AG20443 (cell line): ENCODE data around the gene KANSL1L.
"Not testable (repeated sequence)": the region's sequence is repeated elsewhere in the genome, so short reads cannot be mapped to it uniquely, and the experiment has no call there.

Source experiments
- DNase-seq: peaks from one replicate; pipeline ENCODE4 v3.0.0; 2012; ENCODE audit warnings: low spot score, mixed read lengths

KANSL1L gene

DNA sequence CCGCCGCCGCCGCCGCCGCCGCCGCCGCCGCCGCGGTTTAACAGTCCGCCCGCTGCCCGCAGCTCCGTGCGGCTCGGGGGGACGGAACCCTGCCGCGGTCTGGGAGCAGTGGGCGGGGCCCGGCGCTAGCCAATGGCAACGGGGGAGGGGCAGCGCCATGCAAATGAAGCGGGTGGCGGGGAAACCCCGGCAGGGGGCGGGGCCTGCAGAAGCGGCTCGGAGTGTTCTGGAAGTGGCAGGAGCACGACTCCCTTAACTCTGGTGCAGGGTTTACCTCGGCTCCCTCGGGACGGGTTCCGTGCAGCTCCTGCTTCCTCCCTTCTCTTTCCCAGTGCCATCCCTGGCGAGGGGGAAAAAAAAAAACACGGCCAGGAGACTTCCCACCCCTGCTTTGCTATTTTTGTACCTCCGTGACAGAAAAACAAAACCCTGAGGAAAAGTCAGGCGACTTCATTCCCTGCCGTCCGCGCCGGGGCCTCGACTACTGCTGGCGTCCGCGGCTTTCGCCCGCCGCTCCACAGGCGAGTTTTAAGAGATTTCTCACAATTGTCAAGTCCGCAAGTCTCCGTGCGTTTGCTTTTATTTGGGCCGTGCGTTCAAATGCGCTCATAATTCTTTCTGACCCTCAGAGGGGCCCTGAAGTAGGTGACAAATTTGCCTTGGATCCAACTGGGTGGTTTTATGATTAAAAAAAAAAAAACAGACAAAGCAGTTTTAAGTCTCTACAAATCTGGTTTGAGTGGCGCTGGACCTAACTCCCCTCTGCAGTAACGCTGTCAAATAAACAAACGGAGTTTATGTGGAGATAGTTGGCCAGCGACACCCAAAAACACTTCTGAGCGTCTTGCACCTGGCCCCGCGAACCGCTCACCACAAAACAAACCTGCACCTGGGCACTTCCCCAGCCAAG, at the start of gene KANSL1L:
TSS of gene KANSL1L (minus strand) at position 101 of the 910 bp plus-strand sequence. CDS start 16,827 bp downstream, outside the sequence.
- peak; percentile 97 for DNase-seq

DNA sequence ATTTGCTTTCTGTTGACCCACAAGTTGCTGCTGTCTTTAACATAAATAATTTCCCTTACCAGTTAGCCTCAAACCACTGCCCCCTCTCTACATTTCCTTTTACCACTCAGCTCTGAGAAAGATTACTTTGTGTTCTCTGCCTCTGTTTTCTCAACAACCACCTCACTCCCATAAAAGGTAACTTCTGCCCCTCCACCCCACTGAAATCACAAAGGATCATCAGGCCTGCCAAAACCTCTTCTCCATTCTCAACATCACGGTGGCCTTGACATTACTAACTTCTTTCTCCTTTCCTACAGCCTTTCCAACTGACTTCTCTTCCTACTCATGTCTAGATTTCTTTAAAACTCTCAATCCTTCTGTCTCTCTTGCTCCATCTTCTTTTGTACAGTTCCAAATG, 43.9 kb upstream of the KANSL1L start:
- DNase-seq, result no peak

DNA sequence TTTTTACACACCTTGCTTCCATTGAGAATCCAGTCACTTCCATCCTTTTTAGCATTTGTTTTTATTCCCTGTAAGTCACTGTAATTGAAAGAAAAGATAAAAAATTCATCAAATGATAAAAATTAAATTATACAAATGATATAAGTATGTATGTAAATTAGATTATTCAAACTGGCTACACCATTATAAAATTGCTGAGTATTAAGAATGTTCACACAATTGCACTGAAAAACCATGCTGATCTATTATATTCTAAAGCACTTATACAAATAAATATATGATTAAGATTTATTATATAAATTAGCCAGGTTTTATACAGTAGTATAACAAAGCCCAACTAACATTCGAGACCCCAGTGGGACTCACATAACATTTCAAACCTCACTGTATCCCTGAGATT, 39.0 kb upstream of the KANSL1L start:
- DNase-seq, result no peak

DNA sequence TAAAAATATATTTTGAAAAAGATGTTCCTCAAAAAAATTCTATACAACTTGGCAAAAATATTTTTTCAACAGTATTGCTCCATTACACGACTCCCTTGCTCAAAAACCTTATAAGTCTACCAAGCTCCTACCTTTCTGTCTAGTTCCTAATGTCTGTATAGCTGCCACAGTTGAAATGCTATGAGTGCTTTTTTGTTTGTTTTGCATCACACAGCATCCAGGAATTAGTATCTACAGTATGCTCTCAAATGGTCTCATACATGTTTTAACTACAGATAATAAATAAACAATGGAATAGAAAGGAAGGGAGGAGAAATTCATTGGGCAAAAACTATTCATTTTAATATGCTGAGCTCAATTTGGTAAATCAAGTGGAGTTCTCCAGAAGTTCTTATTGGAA, 36.7 kb upstream of the KANSL1L start:
- DNase-seq, result no peak

GRCh38 chr2:210203558-210203957, 32.3 kb upstream of the KANSL1L start:
- no peak for DNase-seq

GRCh38 chr2:210203147-210203546, 31.9 kb upstream of the KANSL1L start:
- no peak for DNase-seq

DNA sequence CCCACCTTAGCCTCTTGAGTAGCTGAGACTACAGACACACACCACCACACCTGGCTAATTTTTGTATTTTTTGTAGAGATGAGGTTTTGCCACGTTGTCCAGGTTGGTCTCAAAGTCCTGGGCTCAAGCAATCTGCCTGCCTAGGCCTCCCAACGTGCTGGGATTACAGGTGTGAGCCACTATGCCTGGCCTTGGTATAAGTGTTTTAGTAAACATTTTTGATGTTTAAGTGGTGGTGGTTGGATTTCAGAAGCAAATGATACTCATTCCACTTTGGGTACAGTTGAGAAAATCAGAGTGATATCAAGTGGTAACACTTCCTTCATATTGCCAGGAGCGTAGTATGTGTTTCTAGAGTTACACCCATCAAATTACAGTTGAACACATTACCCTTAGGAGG, 28.6 kb upstream of the KANSL1L start:
- no peak for DNase-seq

GRCh38 chr2:210199186-210199765, 28.1 kb upstream of the KANSL1L start:
- DNase-seq, result peak; percentile 21

- no peak for DNase-seq
Observed at GRCh38 chr2:210198326-210198725, 27.1 kb upstream of the KANSL1L start.

GRCh38 chr2:210197720-210198119, 26.5 kb upstream of the KANSL1L start:
- DNase-seq, result no peak

DNA sequence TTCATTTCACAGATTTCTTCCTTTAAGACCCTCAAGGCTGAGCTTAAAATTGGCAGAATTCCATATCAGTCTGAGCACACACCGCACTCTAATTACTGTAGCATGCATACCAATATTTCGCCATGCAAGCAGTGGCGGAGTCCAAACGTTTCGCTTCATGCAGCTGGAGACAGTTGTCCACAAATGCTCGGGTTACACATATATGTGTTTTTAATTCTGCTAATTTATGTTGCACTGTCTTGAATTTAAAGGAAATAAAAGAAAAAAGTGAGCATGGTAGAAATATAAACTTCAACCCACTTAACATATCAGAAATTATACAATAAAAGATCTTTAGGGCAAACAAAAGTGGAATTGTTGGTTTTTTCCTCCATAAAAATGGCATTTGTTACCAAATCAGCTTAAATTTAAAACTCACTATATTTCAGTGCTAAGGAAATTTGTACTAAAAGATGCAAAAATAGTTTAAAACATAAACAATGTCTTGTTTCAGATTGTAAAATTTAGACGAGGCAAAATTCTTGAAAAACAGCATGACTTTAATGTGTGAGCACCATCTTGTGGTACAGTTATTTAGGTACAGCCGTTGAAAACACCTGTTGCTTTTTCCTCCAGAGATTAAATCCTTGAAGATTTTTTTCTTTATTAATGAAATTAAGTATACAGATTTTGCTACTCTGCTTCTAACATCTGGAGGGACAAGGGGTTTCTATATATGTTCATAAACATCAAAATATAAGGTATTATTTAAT, 24.1 kb upstream of the KANSL1L start:
- DNase-seq, result peak; percentile 49

DNA sequence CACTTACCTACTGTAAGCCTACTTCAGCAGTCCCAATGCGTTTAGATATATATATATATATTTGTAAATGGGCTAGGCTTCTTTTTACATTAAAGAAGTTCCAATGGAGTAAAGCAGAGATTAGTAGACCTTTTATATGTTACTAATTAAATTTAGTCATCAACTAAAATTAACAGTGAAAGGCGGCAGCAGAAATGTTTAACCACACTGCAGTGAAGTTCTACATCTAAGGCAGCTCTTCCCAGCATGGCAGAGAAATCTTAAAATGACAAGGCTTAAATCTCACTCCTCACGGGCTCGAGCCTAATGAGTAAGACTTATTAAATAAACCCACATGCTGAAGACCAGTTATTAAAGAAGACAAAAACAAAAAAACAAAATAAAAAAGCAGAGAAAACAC, 19.1 kb upstream of the KANSL1L start:
- no peak for DNase-seq

DNA sequence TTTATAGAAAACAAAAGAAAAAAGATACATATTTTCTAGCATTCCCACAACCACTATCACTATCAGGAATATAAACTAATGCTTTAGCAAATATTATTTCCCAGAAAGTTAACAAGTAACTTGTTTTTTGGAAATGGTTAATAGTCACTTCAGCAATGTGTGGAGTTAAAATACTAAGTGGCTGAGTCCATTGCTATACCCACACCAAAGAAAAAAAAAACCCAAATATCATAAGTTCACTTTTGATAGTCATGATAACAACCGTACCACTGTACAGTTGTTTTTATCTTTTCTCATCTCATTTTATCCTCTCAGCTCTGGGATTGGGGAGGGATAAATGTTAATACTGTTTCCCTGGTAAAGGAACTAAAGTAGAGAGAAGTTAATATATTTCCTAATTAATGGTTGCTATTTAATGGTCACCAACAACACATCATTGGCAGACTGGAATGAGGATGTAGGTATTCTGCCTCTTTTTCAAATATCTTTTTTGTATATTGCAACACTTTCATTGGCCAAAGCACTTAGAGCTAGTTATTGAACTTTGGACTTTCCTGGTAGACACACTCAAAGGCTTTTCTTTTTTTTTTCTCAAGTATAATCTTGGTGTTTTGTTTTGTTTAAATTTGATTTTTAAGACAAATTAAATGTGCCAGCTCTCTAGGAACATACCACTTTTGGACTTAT, 18.4 kb upstream of the KANSL1L start:
- DNase-seq, result no peak

GRCh38 chr2:210188755-210189154, 17.5 kb upstream of the KANSL1L start:
- no peak for DNase-seq

DNA sequence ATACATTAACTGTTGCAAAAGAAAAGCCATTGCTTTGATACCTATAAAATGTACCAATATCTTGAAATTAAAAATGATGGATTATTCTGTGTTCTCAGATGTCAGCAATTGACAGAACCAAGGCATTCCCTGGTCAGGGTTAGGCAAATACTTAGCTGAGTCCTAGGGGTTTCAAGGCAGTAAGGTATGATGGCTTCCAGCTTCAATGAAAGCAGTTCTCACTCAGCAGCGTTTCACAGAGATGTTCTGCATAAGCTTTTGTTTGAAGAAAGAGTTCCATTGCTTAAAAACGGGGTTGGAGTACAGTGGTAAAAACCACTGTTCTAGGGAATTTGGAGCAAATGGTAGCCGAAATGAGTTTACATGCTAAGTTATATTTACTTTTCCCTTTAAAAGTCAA, 17.0 kb upstream of the KANSL1L start:
- DNase-seq, result no peak

GRCh38 chr2:210183936-210184335, 12.7 kb upstream of the KANSL1L start:
- DNase-seq, result not testable (repeated sequence)

- DNase-seq, result not testable (repeated sequence)
Observed at GRCh38 chr2:210181606-210182088, 10.4 kb upstream of the KANSL1L start.

DNA sequence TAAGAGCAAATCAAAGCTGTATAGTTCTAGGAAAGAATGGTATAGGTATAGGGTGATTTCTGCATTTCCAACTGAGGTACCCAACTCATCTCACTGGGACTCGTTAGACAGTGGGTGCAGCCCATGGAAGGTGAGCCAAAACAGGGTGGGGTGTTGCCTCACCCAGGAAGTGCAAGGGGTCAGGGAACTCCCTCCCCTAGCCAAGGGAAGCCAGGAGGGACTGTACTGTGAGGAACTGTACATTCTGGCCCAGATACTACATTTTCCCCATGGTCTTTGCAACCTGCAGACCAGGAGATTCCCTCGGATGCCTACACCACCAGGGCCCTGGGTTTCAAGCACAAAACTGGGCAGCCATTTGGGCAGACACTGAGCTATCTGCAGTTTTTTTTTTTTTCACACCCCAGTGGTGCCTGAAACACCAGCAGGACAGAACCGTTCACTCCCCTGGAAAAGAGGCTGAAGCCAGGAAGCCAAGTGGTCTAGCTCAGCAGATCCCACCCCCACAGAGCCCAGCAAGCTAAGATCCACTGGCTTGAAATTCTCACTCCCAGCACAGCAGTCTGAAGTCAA, 9.9 kb upstream of the KANSL1L start:
- not testable (repeated sequence) for DNase-seq

- DNase-seq, result no peak
Observed at GRCh38 chr2:210180477-210180876, 9.3 kb upstream of the KANSL1L start.

DNA sequence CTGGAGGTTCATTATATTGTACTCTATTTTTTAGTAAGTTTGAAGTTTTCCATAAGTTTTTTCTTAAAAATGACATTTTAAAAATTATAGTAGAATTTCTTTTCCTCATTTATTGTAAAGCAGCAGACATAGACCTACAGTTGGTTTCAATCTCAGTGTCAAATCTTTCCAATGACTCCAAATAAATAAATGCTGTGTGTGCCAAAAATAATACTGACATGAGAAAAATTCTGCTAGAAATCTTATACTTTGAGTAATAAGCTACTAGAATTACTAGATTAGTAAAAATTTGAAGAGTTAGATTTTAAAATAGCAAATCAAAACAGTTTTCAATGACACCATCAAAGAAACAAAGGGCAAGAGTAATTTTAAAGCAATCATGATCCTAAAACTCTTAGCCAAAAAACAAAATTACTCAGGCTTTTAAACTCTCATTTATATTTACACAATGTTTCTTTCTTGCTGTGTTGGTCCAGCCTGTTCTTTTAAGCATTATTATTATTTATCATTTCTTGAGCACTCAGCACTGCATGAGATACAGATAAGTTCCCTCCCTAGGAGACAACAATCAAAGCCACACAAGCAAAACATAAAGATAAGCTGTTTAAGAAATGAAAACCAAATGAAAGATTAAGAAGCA, 8.3 kb upstream of the KANSL1L start:
- no peak for DNase-seq

DNA sequence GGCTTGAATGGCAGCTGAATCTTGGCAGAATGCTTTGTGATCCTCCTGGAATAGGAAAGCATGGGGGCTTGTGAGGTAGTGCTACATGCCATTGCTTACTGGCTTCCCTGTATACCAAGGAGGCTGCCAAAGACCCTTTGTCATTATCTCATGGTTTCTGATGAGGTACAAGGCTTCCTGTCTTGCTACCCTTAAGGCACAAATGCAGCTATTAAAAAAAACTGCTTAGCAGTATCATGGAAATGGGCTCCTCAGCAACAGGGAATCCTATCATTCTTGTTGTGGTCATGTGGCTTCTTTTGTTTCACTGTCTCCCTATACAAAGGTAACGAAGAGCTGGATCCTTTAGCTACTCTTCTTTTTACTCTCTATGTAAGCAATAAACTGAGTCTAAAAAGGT, 6.6 kb upstream of the KANSL1L start:
- DNase-seq, result no peak
